Measurements from ENCODE around the gene THBS2. TPM values are rescaled to one million over a fixed set of nuclear protein-coding genes. Genes with fewer than 3 reads are reported as not detected.

THBS2 gene
- total RNA-seq, 1 donor from 2014 or later: 6.9 TPM

DNA sequence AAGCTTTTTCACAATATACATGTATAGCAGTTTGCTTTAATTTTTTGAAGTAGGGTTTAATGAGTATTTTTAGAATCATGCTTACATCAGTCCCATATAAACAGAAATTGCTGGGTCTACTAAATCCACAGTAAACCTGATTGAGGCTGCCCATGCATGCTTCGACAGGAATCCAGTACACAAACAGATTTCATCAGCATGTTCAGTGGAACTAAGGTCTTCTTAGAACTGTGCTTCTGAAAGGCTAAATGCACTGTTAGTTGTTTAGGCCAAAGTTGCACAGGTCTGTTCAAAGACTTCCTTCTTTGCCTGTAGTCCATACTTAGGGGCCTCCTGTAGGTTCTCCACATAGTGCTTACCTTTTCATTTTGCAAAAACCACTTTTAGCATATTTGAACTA is 42.5 kb upstream of the THBS2 start:
- Histone ChIP-seq H3K4me1 (peaks cover 5% of the 10 kb centered on the region), H3K36me3 (no peaks in the 10 kb centered on the region), H3K9me3 (replicated peaks) (no peaks in the 10 kb centered on the region), H3K4me3 (no peak overlapping the region), H3K27me3 (ENCODE audit: low read depth) (peaks cover 16% of the 10 kb centered on the region), H3K27ac (replicated peaks) (no peak overlapping the region)
- intact Hi-C loops (cut with micrococcal nuclease): no loop called here
- TF ChIP-seq, protein P1, sequence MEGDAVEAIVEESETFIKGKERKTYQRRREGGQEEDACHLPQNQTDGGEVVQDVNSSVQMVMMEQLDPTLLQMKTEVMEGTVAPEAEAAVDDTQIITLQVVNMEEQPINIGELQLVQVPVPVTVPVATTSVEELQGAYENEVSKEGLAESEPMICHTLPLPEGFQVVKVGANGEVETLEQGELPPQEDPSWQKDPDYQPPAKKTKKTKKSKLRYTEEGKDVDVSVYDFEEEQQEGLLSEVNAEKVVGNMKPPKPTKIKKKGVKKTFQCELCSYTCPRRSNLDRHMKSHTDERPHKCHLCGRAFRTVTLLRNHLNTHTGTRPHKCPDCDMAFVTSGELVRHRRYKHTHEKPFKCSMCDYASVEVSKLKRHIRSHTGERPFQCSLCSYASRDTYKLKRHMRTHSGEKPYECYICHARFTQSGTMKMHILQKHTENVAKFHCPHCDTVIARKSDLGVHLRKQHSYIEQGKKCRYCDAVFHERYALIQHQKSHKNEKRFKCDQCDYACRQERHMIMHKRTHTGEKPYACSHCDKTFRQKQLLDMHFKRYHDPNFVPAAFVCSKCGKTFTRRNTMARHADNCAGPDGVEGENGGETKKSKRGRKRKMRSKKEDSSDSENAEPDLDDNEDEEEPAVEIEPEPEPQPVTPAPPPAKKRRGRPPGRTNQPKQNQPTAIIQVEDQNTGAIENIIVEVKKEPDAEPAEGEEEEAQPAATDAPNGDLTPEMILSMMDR (IDR thresholded peaks at IDR 0.05; ENCODE audit: borderline replicate concordance): no peak
- no peak for DNase-seq

DNA sequence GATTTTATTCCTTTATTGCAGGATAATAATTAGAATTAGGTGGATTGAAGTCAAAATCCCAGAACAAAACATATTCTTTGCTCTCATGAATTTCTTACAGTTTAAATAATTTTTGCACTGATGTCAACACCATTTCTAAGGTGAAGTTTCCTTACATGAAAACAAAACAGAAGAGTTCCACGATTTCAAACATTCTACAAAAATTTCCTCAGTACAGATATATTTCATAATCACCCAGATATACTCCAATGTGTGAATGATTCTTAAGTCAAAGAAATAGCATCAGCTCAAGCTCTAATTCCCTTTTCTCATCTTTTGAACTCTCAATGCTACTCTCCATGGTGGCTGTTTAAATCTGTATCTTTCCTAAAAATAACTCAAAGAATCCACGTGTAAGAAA is 39.5 kb upstream of the THBS2 start:
- TF ChIP-seq, protein P1 (IDR thresholded peaks at IDR 0.05; ENCODE audit: borderline replicate concordance): no peak
- H3K9me3 ChIP-seq (replicated peaks): no peaks in the 10 kb centered on the region
- intact Hi-C loops (cut with micrococcal nuclease): no loop called here
- H3K27ac ChIP-seq (replicated peaks): peak overlapping the region; percentile 21
- peaks cover 30% of the 10 kb centered on the region for H3K27me3 ChIP-seq (ENCODE audit: low read depth)
- no peak for DNase-seq
- no peaks in the 10 kb centered on the region for H3K36me3 ChIP-seq
- no peak overlapping the region for H3K4me3 ChIP-seq
- H3K4me1 ChIP-seq: peaks cover 5% of the 10 kb centered on the region

DNA sequence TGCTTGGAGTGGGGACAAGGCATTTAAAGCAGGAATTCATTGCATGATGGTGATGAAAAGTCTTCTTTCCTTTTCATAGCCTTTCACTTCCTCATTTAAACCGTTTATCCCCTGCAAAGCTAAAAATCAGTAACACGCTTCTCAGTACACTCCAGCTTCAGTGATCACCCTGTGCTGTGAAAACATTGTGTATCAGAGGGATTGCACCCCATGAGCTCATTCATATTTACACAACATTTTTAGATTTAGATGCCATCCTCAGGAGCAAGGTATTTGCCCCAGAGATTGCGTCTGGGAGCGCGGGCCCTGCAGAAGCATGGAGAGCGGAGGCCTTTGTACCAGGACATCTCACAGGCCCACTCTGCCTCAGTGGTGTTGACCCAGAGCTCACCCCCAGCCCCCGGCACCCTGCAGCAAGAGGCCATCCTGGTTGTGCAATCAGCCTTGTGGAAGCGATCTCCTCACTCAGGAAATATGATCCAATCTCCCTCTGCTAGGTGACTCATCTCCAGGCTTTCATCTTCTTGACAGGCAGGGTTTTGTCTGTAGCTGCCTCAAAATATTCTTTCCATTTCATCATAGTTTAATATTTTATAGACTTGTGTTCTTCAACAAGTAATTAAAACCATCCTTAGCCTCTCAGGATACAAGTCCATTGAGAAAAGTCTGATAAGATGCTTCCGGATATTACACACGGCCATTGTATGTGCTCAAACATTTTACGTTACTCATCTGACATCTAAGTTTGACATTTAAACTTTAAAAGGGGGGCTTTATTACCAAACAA is 38.9 kb upstream of the THBS2 start:
- H3K27me3 ChIP-seq (ENCODE audit: low read depth): peaks cover 36% of the 10 kb centered on the region
- H3K36me3 ChIP-seq: no peaks in the 10 kb centered on the region
- no peak for DNase-seq
- TF ChIP-seq, protein P1 (IDR thresholded peaks at IDR 0.05; ENCODE audit: borderline replicate concordance): no peak
- no peak overlapping the region for H3K4me3 ChIP-seq
- intact Hi-C loops (cut with micrococcal nuclease): no loop called here
- no peaks in the 10 kb centered on the region for H3K9me3 ChIP-seq (replicated peaks)
- peak overlapping the region; percentile 56 for H3K27ac ChIP-seq (replicated peaks)
- peaks cover 5% of the 10 kb centered on the region for H3K4me1 ChIP-seq

DNA sequence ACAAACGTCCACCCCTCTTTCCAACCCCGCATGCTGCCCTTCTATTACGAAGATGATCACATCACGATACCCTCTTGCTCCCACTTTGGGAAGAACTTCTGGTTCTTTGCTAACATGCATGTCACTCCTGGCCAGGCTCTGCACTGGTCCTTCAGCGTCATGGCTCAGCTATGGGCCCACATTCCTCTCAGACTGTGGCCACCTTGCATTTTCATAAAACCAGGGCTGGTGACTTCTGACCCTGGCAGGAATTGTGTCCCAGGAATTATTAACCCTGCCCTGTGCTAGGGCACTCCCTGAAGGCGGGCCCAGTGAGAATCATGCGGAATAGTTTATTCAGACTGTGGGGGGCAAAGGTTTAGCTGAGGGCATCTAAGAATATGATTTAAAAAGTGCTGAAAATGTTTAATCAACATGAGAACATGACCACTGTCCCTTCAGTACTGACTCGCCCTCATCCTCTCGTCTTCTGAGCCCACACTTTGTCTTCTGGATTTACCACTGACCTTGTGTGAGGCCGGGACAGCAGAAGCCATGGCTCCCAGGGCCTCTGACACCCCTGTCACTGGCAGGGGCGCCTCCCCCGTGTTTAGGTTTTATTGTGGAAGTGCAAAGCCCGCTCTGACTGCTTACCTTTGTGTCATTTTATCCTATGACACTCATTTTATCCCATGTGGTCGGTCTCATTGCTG is 38.1 kb upstream of the THBS2 start:
- Histone ChIP-seq H3K36me3 (no peaks in the 10 kb centered on the region), H3K4me3 (no peak overlapping the region), H3K27me3 (ENCODE audit: low read depth) (peaks cover 40% of the 10 kb centered on the region), H3K27ac (replicated peaks) (peak overlapping the region; percentile 56), H3K4me1 (peaks cover 5% of the 10 kb centered on the region), H3K9me3 (replicated peaks) (no peaks in the 10 kb centered on the region)
- no peak for DNase-seq
- TF ChIP-seq, protein P1 (IDR thresholded peaks at IDR 0.05; ENCODE audit: borderline replicate concordance): no peak
- intact Hi-C loops (cut with micrococcal nuclease): no loop called here

DNA sequence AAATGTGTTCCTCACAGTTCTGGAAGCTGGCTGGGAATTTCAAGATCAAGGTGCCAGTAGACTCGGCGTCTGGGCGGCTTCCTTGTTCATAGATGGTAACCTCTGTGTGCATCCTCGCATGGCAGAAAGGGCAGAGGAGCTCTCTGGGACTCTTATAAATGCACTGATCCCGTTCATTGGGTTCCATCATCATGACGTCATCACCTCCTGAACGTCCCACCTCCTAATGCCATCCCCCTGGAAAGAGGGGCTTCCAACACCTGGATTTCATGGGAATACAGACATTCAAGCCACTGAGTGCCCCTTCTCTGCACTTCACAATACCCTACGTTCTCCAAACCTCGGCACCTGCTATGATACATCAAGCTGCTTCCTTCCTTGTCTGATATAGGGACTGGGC is 37.5 kb upstream of the THBS2 start:
- Histone ChIP-seq H3K27me3 (ENCODE audit: low read depth) (peaks cover 37% of the 10 kb centered on the region), H3K4me3 (no peak overlapping the region), H3K9me3 (replicated peaks) (no peaks in the 10 kb centered on the region), H3K4me1 (peaks cover 5% of the 10 kb centered on the region), H3K36me3 (no peaks in the 10 kb centered on the region), H3K27ac (replicated peaks) (peak overlapping the region; percentile 72)
- no peak for DNase-seq
- TF ChIP-seq, protein P1 (IDR thresholded peaks at IDR 0.05; ENCODE audit: borderline replicate concordance): no peak
- intact Hi-C loops (cut with micrococcal nuclease): no loop called here
